IMR-90 (cell line): ENCODE results near the gene MMP2. TPM values are rescaled to one million over a fixed set of nuclear protein-coding genes. Genes with fewer than 3 reads are reported as not detected.

Source experiments
- ATAC-seq: fragments of 200-7000 bp; cut with Tn5 transposase; 2 replicates; pipeline ENCODE4 v1.9.1; 2020; ENCODE audit warnings: low read depth, mild to moderate bottlenecking, moderate library complexity
- BruUV-seq: library from RNA; stranded (reverse); fragments of 400-500 nt; replicated peaks from 2 replicates; lab custom pipeline; 2021; lab: Mats Ljungman, UMichigan
- CTCF ChIA-PET: fragments of 300-600 bp; formaldehyde crosslinking; extraction: SDS; loops from one replicate; lab custom pipeline; 2021; ENCODE audit warnings: antibody characterized with exemption; lab: Yijun Ruan, JAX
- POLR2A ChIA-PET: fragments of 300-600 bp; sonication (Branson Sonifier 250); formaldehyde crosslinking; loops from one replicate; lab custom pipeline; 2022; ENCODE audit warnings: antibody characterized with exemption; ENCODE audit not compliant: unreplicated experiment; lab: Charles Lee
- DNase-seq: peaks from one replicate; pipeline ENCODE4 v3.0.0; 2013
- H2AFZ ChIP-seq: replicated peaks from 2 replicates; pipeline ENCODE3; 2013; ENCODE audit warnings: low read length, mild to moderate bottlenecking; ENCODE audit not compliant: poor library complexity
- H2AK5ac ChIP-seq: 2 replicates; pipeline ENCODE4 v1.6.1; 2013; ENCODE audit warnings: low read depth, low read length, inconsistent platforms
- H2AK9ac ChIP-seq: replicated peaks from 2 replicates; pipeline ENCODE3; 2013; ENCODE audit warnings: mild to moderate bottlenecking, low read depth, low read length, moderate library complexity; ENCODE audit not compliant: poor library complexity
- H2BK120ac ChIP-seq: 2 replicates; pipeline ENCODE4 v1.6.1; 2013; ENCODE audit warnings: low read depth, low read length, inconsistent platforms
- H2BK15ac ChIP-seq: 3 replicates; pipeline ENCODE4 v1.6.1; 2013; ENCODE audit warnings: low read depth, low read length, inconsistent platforms
- H2BK20ac ChIP-seq: 2 replicates; pipeline ENCODE4 v1.6.1; 2013; ENCODE audit warnings: low read depth, mild to moderate bottlenecking, inconsistent platforms, low read length, moderate library complexity
- H2BK5ac ChIP-seq: 2 replicates; pipeline ENCODE4 v1.6.1; 2013; ENCODE audit warnings: mild to moderate bottlenecking, low read depth, low read length, inconsistent platforms; ENCODE audit not compliant: poor library complexity, severe bottlenecking
- H3K14ac ChIP-seq: replicated peaks from 2 replicates; pipeline ENCODE4 v1.6.1; 2013; ENCODE audit warnings: low read depth, low read length, inconsistent platforms
- H3K18ac ChIP-seq: 2 replicates; pipeline ENCODE4 v1.6.1; 2013; ENCODE audit warnings: low read depth, low read length, control low read depth
- H3K23ac ChIP-seq: 2 replicates; pipeline ENCODE4 v1.6.1; 2013; ENCODE audit warnings: low read depth, low read length, inconsistent platforms
- H3K27ac ChIP-seq: 2 replicates; pipeline ENCODE4 v1.5.1; 2013; ENCODE audit warnings: mild to moderate bottlenecking, control low read depth, low read length; ENCODE audit not compliant: insufficient read depth
- H3K27me3 ChIP-seq: 2 replicates; pipeline ENCODE4 v1.6.1; 2013; ENCODE audit warnings: low read length; ENCODE audit not compliant: control insufficient read depth, insufficient read depth
- H3K36me3 ChIP-seq: 2 replicates; pipeline ENCODE4 v1.6.1; 2013; ENCODE audit warnings: low read length, mixed read lengths; ENCODE audit not compliant: control insufficient read depth, insufficient read depth
- H3K4ac ChIP-seq: 2 replicates; pipeline ENCODE4 v1.6.1; 2013; ENCODE audit warnings: low read depth, low read length, inconsistent platforms
- H3K4me1 ChIP-seq: 2 replicates; pipeline ENCODE4 v1.6.1; 2013; ENCODE audit warnings: low read length, mixed read lengths; ENCODE audit not compliant: control insufficient read depth, insufficient read depth
- H3K4me2 ChIP-seq: 2 replicates; pipeline ENCODE4 v1.6.1; 2013; ENCODE audit warnings: low read depth, mild to moderate bottlenecking, control low read depth, low read length, moderate library complexity
- H3K4me3 ChIP-seq: 2 replicates; pipeline ENCODE4 v1.5.1; 2013; ENCODE audit warnings: low read depth, mild to moderate bottlenecking, control low read depth, low read length, moderate library complexity; ENCODE audit not compliant: insufficient read depth
- H3K56ac ChIP-seq: 2 replicates; pipeline ENCODE4 v1.6.1; 2013; ENCODE audit warnings: low read length, inconsistent platforms; ENCODE audit not compliant: insufficient read depth; ENCODE audit errors: extremely low read depth
- H3K79me1 ChIP-seq, 2 experiments: 2 replicates each; pipeline ENCODE4 v1.6.1; 2013; ENCODE audit warnings: low read length in 2 of 2, inconsistent platforms in 1 of 2, low read depth in 1 of 2
- H3K9ac ChIP-seq: 2 replicates; pipeline ENCODE4 v1.6.1; 2013; ENCODE audit warnings: low read depth, low read length, control low read depth
- H3K9me1 ChIP-seq: 2 replicates; pipeline ENCODE4 v1.6.1; 2013; ENCODE audit warnings: low read length, inconsistent platforms; ENCODE audit not compliant: insufficient read depth
- H3K9me3 ChIP-seq: 2 replicates; pipeline ENCODE4 v1.6.1; 2013; ENCODE audit warnings: low read length; ENCODE audit not compliant: control insufficient read depth, insufficient read depth
- H4K20me1 ChIP-seq: 2 replicates; pipeline ENCODE4 v1.6.1; 2013; ENCODE audit warnings: low read length, inconsistent platforms; ENCODE audit not compliant: insufficient read depth
- H4K5ac ChIP-seq: 2 replicates; pipeline ENCODE4 v1.6.1; 2013; ENCODE audit warnings: mild to moderate bottlenecking, low read depth, low read length, control low read depth
- H4K8ac ChIP-seq, 2 experiments: 2 replicates each; pipeline ENCODE4 v1.6.1; 2013; ENCODE audit warnings: low read depth in 2 of 2, low read length in 2 of 2, control low read depth in 1 of 2, inconsistent platforms in 1 of 2
- H4K91ac ChIP-seq: 2 replicates; pipeline ENCODE4 v1.6.1; 2013; ENCODE audit warnings: low read depth, low read length, inconsistent platforms; ENCODE audit not compliant: insufficient read depth
- BHLHE40 ChIP-seq: fragments of 150-350 bp; IDR thresholded peaks from 2 replicates; pipeline ENCODE4 v1.6.1; 2016; ENCODE audit warnings: mild to moderate bottlenecking, low read depth, low read length
- CEBPB ChIP-seq: IDR thresholded peaks from 2 replicates; pipeline ENCODE4 v1.6.1; 2012; ENCODE audit warnings: low read depth, low read length, improper control_type of control experiment
- CHD1 ChIP-seq: IDR thresholded peaks from 2 replicates; pipeline ENCODE4 v1.6.1; 2012; ENCODE audit warnings: low read depth, low read length, improper control_type of control experiment
- CTCF ChIP-seq: conservative IDR thresholded peaks from 2 replicates; pipeline ENCODE4 v1.5.1; 2012; ENCODE audit warnings: mild to moderate bottlenecking, low read depth, low read length, improper control_type of control experiment
- ELK1 ChIP-seq: fragments of 150-350 bp; IDR thresholded peaks from 2 replicates; pipeline ENCODE4 v1.6.1; 2016; ENCODE audit warnings: low read depth, mild to moderate bottlenecking, low read length, moderate library complexity, borderline replicate concordance
- FOS ChIP-seq: fragments of 150-350 bp; IDR thresholded peaks from 2 replicates; pipeline ENCODE4 v1.6.1; 2016; ENCODE audit warnings: low read depth, low read length
- MAFK ChIP-seq: IDR thresholded peaks from 2 replicates; pipeline ENCODE4 v1.6.1; 2012; ENCODE audit warnings: low read depth, low read length, improper control_type of control experiment
- MAZ ChIP-seq: IDR thresholded peaks from 2 replicates; pipeline ENCODE4 v1.6.1; 2012; ENCODE audit warnings: low read depth, mild to moderate bottlenecking, low read length, improper control_type of control experiment, moderate library complexity, borderline replicate concordance
- MXI1 ChIP-seq: IDR thresholded peaks from 2 replicates; pipeline ENCODE4 v1.6.1; 2012; ENCODE audit warnings: low read depth, mild to moderate bottlenecking, low read length, moderate library complexity, borderline replicate concordance
- NFE2L2 ChIP-seq: fragments of 150-350 bp; IDR thresholded peaks from 2 replicates; pipeline ENCODE4 v1.6.1; 2016; ENCODE audit warnings: low read depth, mild to moderate bottlenecking, low read length
- POLR2A ChIP-seq: IDR thresholded peaks from 2 replicates; pipeline ENCODE4 v1.6.1; 2012; ENCODE audit warnings: mild to moderate bottlenecking, low read depth, low read length
- RAD21 ChIP-seq: IDR thresholded peaks from 2 replicates; pipeline ENCODE4 v1.6.1; 2012; ENCODE audit warnings: low read length, improper control_type of control experiment
- RCOR1 ChIP-seq: IDR thresholded peaks from 2 replicates; pipeline ENCODE4 v1.6.1; 2012; ENCODE audit warnings: mild to moderate bottlenecking, low read length, improper control_type of control experiment; ENCODE audit not compliant: insufficient replicate concordance
- SMC3 ChIP-seq: fragments of 150-350 bp; IDR thresholded peaks from 2 replicates; pipeline ENCODE4 v1.6.1; 2016; ENCODE audit warnings: low read depth, mild to moderate bottlenecking, antibody characterized with exemption, low read length, moderate library complexity
- USF2 ChIP-seq: fragments of 150-350 bp; IDR thresholded peaks from 2 replicates; pipeline ENCODE4 v1.6.1; 2017; ENCODE audit warnings: mild to moderate bottlenecking, antibody characterized with exemption, low read length, low read depth
- WGBS, 2 experiments: methylation state at CpG; one replicate each; pipeline versions ENCODE4 v1.1.5 to v1.1.7; 2013; ENCODE audit warnings: missing lambda C conversion rate in 2 of 2; ENCODE audit not compliant: insufficient read length in 1 of 2; ENCODE audit errors: extremely low coverage in 2 of 2; 5-methylcytosine and 5-hydroxymethylcytosine counted together
- dilution Hi-C: fragments of 300-500 bp; cut with HindIII; formaldehyde crosslinking; loops from one replicate; pipeline ENCODE4 v1.14.3; 2018; ENCODE audit warnings: low sequenced_read_pairs; ENCODE audit not compliant: unreplicated experiment
- in situ Hi-C: fragments of 300-500 bp; cut with MboI; formaldehyde crosslinking; loops from 3 replicates; pipeline ENCODE4 v1.14.3; 2019; ENCODE audit warnings: low sequenced_read_pairs, inconsistent platforms, mixed read lengths
- intact Hi-C: fragments of 100-400 bp; cut with micrococcal nuclease; formaldehyde crosslinking; loops from 2 replicates; pipeline ENCODE4 v1.10.0; 2022
- polyA plus RNA-seq, 3 experiments: library from polyadenylated mRNA; depleted of rRNA; stranded (reverse); fragments of >200 nt; gene quantifications; 2 replicates each; pipeline ENCODE4 v1.2.3, GENCODE V29; 2012; ENCODE audit warnings: low replicate concordance in 1 of 3
- total RNA-seq: library from RNA; depleted of rRNA; stranded (reverse); fragments of >200 nt; gene quantifications from 2 replicates; pipeline ENCODE4 v1.2.3, GENCODE V29; 2012

MMP2 gene
- total and polyA plus RNA-seq, 2 of the 4 experiments (the other 2 are of a cell fraction) = 240 to 574 TPM

DNA sequence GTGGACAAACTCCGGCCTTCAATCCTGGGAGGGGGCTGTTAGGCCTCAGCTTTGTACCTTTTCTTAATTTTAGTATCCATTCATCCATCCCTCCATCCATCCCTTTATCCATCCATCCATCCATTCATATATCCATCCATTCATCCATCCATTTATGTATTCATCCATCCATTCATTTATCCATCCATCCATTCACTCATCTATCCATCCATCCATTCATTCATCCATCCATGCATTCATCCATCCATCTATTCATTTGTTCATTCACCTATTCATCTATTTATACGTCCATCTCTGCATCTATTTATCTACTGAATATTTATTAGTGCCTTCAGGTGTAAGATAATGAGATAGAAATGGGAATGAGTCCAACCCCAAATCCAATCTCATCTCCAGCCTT, 26.0 kb upstream of the MMP2 start:
- dilution Hi-C loops = no loop called here
- H3K27me3 ChIP-seq = peaks cover 6% of the 10 kb centered on the region
- POLR2A ChIA-PET = no interaction called here
- H3K4me3 ChIP-seq = no peak overlapping the region
- no peak overlapping the region for H2AK9ac ChIP-seq
- H4K5ac ChIP-seq = no peak overlapping the region
- no peaks in the 10 kb centered on the region for H3K36me3 ChIP-seq
- no peak overlapping the region for H3K14ac ChIP-seq
- H3K4me1 ChIP-seq = no peaks in the 10 kb centered on the region
- H2AFZ ChIP-seq = no peak overlapping the region
- no TSS peak for BruUV-seq
- CTCF ChIA-PET = interaction anchor here (1.9 kb wide), 1 partner anchor 12 kb away, joined by 6 read pairs; no protein-coding TSS in a partner anchor
- H3K4ac ChIP-seq = no peak overlapping the region
- no peak overlapping the region for H3K23ac ChIP-seq
- no peak overlapping the region for H3K56ac ChIP-seq
- H3K9ac ChIP-seq = no peak overlapping the region
- H3K9me1 ChIP-seq = no peaks in the 10 kb centered on the region
- H4K8ac ChIP-seq = no peak overlapping the region
- TF ChIP-seq CHD1 (no peak), MXI1 (no peak), POLR2A (no peak), CTCF (no peak), RCOR1 (no peak), USF2 (no peak), FOS (no peak), CEBPB (no peak), ELK1 (no peak), NFE2L2 (no peak), SMC3 (no peak), BHLHE40 (no peak), MAZ (no peak), MAFK (no peak), RAD21 (no peak)
- in situ Hi-C loops = loop anchor here (25.0 kb wide), 1 partner anchor 859 kb away; no protein-coding TSS in a partner anchor
- no peaks in the 10 kb centered on the region for H3K79me1 ChIP-seq
- no peaks in the 10 kb centered on the region for H4K20me1 ChIP-seq
- DNase-seq (no peak), ATAC-seq (no peak)
- H3K27ac ChIP-seq = no peak overlapping the region
- H2BK20ac ChIP-seq = no peak overlapping the region
- H2BK15ac ChIP-seq = no peak overlapping the region
- no peaks in the 10 kb centered on the region for H3K9me3 ChIP-seq
- H2AK5ac ChIP-seq = no peak overlapping the region
- no peak overlapping the region for H2BK120ac ChIP-seq
- 60% methylated on average over 1 of the region's 2 CpGs; no CpG with 5 or more reads in 1 of the 2 experiments for WGBS, 2 experiments
- H3K18ac ChIP-seq = no peak overlapping the region
- intact Hi-C loops = no loop called here
- no peak overlapping the region for H3K4me2 ChIP-seq
- H4K91ac ChIP-seq = no peak overlapping the region
- no peak overlapping the region for H2BK5ac ChIP-seq
